GM21723 (cell line): ENCODE results near the gene TAPT1.

ENCODE experiments used
- ATAC-seq: cut with Tn5 transposase; IDR thresholded peaks from one replicate; pipeline ENCODE4 v1.9.1; 2021; ENCODE audit warnings: mild to moderate bottlenecking, moderate library complexity; ENCODE audit not compliant: unreplicated experiment

The TAPT1 gene

DNA sequence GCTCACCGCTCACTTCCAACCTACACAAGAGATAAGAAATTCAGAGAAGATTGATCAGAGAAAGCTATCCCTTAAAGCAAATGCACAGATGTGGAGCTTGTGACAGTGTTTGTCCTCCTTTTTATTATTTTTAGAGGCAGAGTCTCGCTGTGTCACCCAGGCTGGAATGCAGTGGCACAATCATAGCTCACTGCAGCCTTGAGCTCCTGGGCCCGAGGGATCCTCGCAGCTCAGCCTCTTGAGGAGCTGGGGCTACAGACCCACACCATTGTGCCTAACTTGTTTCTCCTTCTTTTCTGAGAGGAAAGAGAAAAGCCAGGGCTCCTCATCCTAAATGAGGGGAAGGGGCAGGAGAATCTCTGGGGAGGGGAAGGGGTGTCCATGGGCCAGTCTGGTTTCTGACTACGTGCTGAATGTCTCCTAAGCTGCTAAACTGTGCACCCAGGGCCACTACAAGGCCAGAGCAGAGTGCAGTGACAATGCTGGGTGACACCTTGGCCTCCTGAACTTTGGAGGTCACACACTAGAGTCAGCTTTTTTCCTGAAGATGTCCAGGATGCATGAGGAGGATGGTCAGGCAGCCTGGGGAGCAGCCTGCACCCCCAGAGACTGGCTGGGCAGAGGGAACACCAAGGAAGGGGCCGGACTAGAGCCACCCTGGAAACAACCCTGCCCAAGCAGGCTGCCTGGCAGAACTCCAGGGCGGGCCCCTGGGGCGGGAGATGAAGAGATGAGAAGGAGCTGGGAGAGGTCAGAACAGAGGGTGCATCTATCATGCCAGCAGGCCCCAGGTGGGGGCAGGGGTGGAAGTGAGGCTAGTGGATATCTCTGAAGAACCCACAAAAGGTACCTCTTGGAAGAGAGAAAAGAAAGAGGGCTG, 87.0 kb downstream of the TAPT1 start:
- ATAC-seq, result no peak

DNA sequence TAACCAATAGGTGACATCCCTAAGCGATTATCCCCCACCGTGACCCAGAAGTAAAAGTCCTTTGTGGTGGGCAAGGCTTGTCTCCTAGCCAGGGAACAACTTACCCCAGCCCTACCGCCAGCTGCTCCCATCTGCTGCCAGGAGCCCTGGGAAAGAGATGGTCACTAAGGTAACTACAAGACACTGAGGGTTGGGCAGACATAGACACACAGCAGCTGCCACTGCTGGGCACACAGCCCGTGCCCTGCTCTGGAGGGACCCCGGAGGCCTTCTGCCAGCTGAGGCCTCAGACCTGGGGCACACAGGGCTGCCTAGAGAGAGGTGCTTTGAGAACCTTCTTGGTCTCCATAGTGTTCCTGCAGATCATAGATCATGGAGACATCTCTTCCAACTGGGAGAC, 89.4 kb downstream of the TAPT1 start:
- ATAC-seq, result no peak

DNA sequence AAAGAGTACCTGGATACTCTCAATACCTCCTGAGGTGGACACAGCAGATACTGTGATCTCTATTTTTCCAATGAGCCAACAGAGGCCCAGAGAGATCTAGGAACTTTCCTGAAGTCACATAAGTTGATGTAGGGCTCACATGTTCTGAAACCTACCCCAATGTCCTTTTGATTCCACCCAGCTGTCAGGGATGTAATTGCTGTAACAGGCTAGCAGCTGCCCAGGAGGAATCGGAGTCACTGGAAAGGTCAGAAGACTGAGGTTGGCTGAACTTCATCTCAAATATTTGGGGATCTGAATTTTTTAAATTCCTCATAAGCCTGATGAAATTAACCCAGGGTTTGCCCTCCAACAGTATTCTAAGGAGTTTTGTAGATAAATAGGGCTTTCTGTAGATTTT, 90.0 kb downstream of the TAPT1 start:
- ATAC-seq, result no peak

DNA sequence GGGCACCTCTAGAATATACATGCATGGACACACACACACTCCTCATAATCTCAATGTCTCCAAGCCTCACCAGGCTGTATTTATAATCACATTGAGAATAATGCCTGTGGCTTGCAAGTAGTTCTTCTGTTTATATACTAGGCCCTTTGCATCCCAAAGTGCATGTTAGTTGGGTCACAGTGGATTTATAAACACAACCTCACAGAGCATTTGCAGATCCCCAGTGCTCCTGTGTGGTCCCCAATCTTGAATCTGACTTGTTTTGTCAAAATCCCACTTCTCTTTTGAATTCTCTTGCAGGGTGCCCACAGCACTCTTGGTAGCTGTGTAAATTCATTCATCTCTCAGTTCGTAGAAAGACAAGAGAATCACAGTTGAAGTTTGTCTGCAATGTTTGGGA, 92.9 kb downstream of the TAPT1 start:
- no peak for ATAC-seq

DNA sequence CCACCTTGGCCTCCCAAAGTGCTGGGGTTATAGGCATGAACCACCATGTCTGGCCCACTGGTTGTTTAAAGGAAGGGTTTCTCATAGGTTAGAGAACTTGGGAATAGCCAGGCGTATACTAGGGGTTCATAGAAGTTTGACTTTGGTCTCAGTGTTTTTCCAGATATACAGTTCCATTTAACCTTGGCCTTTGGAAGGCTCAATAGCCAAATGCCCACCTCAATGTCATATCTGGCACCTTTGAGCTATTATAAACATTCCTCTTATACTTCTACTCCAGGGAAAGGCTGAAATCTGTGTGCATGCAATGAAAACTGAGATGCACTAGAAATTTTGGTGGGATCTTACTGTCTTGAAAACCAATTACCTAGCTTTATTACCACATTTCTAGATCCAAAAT, 95.0 kb downstream of the TAPT1 start:
- ATAC-seq, result no peak

DNA sequence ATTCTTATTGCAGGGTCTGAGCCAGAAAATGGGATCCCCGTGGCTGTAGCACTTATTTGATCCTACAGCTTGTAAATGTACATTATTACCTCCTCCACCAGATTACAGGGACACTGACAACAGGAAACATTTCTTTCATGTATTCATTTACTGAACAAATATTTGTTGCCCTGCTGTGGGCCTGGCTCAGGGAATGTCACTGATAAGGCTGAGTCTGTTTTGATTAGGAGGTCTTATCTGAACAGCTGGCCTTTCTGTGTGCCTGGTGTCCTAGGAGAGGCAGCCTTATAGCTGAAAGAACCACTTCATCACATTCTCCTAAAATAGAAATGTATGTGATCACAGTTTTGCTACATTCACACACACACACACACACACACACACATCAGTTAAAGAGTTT, 96.9 kb downstream of the TAPT1 start:
- no peak for ATAC-seq

DNA sequence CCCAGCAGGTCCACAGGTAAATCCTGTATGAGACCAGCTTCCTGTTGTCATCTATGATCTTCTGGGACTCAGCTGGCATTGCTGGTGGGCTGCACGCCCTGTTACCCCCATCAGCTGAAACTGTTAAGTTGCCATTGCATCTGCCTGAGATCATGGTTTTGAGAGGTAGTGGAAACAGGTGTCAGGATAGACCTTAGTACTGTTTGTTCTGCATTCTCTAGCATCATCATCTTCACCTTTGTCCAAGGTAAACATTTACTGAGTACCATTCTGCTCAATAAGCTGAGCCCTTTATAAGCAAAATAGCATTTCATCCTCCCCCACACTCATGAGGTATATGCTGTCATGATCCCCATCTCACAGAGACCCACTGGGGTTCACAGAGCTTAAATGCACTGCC, 99.6 kb downstream of the TAPT1 start:
- ATAC-seq, result no peak

DNA sequence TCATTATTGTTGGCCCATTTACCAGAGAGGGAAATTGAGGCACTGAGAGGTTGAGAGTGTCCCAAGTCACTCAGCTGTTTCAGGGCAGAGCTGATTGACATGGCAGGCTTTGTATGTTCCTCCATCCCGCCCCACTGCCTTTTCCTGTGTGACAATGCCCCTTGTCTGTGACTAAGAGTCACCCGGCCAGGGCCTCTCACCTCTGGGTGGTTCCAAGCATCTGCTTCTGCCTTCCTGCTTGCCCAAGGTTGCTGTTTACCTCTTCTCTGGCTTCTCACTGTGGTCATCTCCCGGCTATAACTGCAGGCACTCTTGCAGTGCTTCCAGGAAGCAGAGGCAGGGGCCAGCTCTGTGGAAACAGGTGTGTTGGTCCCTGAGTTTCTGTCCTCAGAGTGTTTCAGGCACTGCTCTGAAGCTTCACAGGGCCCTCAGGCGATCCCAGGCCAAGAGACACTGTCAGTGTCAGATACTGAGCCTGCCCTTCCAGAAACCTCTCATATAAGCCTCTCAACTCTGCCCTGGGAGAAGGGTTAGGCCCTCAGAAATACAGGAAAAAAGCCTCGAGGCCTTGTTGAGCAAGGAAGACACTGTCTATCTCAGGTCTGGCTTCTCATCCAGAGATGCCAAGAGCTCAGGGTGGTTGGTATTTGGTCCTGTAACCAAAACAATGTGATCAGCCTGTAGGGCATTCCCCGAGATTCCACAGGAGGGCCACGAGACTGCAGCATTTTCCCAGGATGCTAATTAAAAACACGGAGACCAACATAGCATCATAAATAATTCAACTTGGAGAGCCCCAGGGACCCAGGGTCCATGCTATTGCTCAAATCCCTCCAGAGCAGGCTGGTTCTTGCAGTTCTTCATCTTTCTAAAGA, 100.5 kb downstream of the TAPT1 start:
- no peak for ATAC-seq

DNA sequence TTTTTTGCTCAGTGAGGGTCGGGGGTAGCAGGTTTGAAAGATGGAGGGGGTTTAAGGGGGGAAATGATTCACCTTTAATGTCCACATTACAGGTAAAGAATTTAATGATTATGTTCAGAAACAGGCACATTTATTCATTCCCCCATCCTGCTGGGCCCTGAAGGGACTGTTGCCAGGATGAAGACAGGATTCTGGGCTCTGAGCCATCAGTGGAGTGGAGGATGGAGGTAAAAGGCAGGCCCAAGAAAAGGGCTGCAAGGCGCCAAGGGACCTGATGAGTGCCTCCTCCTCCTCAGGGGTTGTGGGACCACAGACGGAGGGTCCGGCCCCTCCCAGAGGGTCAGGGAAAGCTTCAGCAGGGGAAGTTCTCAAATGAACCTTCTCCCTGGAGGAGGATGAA, 102.0 kb downstream of the TAPT1 start:
- ATAC-seq, result no peak

DNA sequence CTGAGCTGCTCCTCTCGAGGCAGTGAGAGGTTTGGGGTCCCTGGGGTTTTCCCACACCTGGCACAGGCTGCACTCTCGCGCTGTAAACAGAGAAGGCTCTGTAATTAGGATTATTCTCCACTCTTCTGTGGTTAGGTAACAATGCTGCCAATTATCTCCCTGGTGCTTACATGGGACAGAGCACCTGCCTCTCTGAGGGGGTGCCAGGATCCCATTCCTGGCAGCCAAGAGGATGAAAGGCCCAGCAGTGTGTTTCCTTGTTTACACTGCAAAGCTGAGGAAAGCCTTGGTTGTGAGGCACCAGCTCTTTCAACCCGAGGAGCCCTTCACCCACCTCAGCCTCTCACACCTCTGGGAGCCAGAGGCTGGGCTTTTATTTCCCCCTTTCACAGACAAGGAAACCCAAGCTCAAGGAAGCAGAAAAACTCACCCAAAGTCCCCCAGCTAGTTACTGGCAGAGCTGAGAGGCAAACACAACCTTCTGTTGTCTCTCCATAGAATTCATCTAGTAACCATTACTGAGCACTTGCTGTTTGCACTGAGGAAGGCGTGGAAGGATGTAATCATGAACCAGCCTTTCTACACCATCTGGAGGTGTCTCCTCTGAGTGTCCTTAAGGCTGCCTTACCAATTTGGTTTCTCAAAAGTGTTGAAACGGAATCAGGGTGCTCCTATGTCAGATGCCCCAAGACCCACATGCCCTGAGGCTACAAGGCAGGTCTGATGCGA, 102.8 kb downstream of the TAPT1 start:
- no peak for ATAC-seq

DNA sequence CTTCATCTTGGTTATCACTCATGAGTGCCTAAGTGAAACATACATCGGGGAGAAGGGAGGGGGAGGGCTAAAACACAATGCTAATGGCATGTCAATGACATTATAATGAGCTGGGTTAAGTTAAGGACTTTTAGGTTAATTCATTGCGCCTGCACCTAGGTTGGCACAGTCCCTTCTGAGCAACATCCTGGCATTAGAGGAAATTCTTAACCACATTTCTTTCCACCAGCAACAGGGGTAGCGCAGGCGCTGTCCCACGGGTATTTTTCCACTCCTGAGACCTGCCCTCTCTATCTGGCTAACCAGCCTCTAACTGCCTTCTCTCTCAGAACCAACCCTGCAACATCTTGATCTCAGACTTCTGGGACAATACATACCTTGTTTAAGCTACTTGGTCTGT, 103.5 kb downstream of the TAPT1 start:
- ATAC-seq, result no peak

DNA sequence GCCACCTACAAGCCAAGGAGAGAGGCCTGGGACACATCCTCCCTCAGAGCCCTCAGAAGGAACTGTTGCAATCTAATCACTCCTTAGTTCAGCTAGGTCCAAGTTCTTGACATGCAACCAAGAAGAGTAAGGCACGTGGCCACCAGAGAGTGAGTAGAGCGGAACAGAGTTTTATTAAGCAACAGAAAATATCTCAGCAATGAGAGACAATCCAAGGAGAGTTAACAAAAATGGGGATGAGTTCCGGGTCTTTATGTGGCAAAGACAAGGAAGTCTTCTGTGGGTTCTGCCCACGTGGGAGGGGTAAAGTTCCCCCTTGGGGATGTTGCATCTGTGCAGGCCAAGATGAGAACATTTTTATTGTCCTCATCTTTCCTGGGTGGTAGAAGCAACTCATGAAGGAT, 104.0 kb downstream of the TAPT1 start:
- ATAC-seq, result no peak

DNA sequence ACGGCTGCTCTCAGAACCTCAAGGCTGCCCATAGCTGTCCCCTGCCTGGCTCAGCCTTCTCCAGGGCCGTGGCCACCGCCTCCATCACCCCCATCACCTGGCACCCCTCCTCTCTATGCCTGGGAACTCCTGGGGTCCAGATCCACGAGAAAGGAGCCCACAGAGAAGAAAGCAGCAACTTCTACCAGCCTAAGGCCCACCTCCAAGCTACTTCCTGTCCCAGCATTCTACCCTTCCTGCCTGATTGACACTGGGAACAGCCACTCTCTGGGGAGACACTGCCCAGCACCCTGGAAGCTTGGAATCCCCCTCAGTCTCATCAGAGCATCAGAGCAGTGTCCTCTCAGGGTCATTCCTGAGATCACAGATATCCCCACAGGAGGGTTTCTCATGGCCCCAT, 105.6 kb downstream of the TAPT1 start:
- ATAC-seq, result no peak

DNA sequence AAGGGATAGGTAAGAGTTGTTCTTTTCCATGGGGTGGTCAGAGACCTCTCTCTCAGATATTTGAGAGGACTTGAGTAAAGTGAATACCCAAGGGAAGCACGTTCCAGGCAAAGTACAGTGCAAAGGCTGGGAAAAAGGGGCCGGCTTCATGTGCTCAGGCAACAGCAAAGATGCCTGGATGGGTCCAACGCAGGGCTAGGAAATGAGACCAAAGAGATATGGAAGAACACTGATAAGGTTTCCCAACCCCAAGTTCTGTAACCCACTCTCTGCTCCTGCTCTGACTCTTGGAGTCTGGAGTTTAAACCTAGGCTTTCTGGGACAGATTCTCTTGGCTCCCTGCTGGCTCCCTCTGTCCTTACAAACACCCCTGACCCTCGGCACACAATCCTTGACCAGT, 106.3 kb downstream of the TAPT1 start:
- no peak for ATAC-seq

DNA sequence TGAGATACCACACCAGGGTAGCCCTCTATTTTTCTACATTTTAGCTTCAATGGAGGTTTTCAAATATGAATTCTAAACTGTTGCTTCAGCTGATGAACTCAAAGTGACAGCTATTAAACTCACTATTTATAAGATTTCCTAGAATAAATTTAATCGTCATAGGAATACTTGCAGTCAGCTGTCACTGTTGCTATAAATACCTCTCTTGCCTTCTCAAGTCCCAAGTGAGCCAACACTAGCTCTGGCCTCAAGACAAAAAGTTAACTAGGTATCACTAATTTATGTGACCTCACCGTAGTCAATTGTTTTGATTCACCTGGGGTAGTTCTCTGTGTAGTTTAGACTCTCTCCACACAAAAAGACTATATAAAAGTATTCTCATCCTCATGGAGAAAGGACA, 108.2 kb downstream of the TAPT1 start:
- no peak for ATAC-seq

DNA sequence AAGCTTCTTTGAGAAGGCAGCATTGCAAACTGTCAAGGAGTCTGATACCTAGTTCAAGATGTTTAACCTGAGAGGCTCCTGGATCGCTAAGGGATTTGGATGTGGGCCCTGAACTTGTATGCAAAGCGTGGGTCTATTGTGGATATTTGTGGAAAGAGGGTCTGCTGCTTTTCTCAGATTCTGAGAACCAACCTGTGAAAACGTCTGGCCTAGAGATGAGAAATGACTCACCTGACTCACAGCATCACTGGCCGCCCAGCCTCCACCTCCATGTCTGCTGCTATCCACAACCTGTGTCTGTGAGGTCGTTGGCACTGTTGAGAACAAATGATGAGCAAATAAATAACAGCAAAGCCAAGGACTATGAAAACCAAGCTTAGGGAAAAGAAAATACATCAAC, 109.1 kb downstream of the TAPT1 start:
- ATAC-seq, result no peak

DNA sequence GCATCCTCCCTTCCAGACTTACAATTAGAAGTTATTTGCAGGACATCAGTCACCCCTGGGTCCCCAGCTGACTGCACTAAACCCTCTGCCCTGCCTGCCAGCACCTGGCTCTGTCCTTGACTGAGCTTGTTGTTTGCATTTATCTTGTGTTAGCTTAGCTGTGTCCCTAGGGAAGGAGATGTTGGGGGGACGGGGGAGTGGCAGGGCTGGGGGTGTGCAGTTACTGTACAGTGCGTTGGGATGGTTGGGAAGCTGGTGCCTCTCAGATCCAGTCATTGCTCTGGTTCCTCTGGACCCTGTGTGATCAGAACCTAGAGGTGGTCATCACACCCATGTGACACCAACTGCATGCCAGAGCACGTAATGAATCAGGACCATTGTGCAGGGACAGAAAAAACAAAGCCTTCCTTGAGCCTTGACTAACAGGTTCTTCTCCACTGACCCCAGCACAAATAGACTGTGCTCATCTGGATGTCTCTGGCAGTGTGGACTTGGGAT, 109.7 kb downstream of the TAPT1 start:
- no peak for ATAC-seq

DNA sequence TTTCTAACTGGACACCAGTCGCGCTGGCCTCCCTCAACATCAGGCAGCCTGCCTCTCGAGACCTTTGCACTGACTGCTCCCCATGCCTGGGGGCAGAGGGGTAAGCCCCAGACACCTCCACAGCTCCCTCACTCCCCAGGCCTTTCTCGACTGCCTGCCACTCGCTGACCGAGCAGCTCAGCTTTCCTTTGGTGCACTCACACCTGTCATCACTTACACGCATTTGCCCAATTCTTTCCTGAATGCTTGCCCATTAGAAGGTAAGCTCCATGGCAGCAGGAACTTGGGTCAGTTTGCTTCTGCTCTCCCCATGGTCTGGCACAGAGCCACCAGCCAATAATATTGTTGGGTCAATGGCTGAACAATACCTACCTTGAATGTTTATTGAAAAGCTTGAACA, 110.3 kb downstream of the TAPT1 start:
- no peak for ATAC-seq

DNA sequence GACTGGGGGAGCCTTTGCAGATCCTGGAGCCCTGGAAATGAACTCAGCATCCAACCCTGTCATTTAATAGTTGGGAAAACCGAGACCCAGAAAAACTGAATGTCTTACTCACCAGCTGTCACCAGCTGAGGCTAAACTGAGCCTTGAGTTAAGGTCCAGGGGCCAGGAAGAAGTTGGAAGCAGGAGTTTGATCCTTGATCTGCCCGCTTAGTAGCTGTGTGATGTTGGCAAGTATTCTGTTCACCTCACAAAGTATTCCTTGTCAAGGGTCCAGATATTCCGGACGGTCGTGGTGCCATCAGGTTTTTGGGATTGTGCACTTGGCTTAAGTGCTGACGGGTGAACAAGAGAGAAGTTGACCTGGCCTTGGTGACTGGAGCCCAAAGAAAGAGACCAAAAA, 111.7 kb downstream of the TAPT1 start:
- ATAC-seq, result no peak

DNA sequence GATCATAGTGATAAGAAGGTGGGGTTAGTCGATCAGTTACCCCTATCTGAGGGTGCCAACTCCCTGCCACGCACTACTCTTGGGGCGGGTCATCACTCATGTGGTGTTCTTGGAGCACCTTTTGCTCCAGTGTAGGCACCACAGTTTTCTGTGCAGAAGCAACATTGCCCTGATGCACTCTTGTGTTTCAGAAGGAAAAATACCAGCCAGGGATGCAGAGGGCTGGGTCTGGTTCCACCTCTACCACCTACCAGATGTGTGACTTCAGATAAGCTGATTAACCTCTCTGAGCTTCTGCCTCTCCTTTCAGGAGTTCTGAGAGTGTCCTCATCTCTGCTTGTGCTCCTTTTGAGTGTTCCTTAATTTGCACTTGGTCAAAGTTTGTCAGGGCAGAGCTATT, 112.5 kb downstream of the TAPT1 start:
- ATAC-seq, result no peak

DNA sequence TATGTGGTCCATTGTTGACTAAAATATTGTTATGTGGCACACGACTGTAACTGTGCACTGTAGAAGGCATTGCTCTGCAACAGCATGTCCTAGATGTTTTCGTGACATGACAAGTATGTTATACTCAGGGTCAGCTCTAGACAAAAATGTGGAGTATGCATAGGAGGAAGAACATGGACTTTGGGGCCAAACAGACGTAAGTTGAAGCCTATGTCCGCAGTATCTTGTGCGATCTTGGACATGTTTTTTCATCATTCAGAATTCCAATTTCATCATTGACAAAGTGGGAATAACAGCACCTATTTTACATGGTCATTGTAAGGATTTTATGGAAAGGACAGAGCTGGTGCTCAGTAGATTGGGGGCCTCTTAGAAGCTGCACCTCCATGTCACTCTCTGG, 114.7 kb downstream of the TAPT1 start:
- no peak for ATAC-seq
